CD4-positive, alpha-beta T cell treated with Interleukin-15 for 4 hours (primary cell): Measurements from ENCODE around the gene PREP.
"Not testable (repeated sequence)": the region's sequence is repeated elsewhere in the genome, so short reads cannot be mapped to it uniquely, and the experiment has no call there.

Experiments used
- DNase-seq: peaks from one replicate; pipeline ENCODE4 v3.0.0-alpha.2; 2020; ENCODE audit warnings: low spot score

The PREP gene

GRCh38 chr6:105344881-105345370 is 58.0 kb downstream of the PREP start:
- no peak for DNase-seq

- DNase-seq, result not testable (repeated sequence)
These were observed 64.4 kb downstream of the PREP start for GRCh38 chr6:105338350-105338983.

GRCh38 chr6:105336986-105337385 is 65.9 kb downstream of the PREP start:
- no peak for DNase-seq

- no peak for DNase-seq
These were observed 70.3 kb downstream of the PREP start for GRCh38 chr6:105332576-105332975.

GRCh38 chr6:105331927-105332326 is 71.0 kb downstream of the PREP start:
- no peak for DNase-seq

- no peak for DNase-seq
These were observed 72.0 kb downstream of the PREP start for GRCh38 chr6:105330913-105331312.

GRCh38 chr6:105330364-105330763 is 72.5 kb downstream of the PREP start:
- no peak for DNase-seq

GRCh38 chr6:105326833-105327770 is 75.8 kb downstream of the PREP start:
- DNase-seq, result no peak

GRCh38 chr6:105326216-105326615 is 76.7 kb downstream of the PREP start:
- no peak for DNase-seq

GRCh38 chr6:105324386-105324950 is 78.4 kb downstream of the PREP start:
- DNase-seq, result no peak

GRCh38 chr6:105322499-105323225 is 80.2 kb downstream of the PREP start:
- DNase-seq, result no peak

- no peak for DNase-seq
These were observed 81.2 kb downstream of the PREP start for GRCh38 chr6:105321728-105322127.

GRCh38 chr6:105321207-105321606 is 81.7 kb downstream of the PREP start:
- DNase-seq, result no peak

- no peak for DNase-seq
These were observed 82.1 kb downstream of the PREP start for GRCh38 chr6:105320765-105321164.

GRCh38 chr6:105320271-105320670 is 82.6 kb downstream of the PREP start:
- DNase-seq, result no peak

- DNase-seq, result no peak
These were observed 83.6 kb downstream of the PREP start for GRCh38 chr6:105319331-105319730.

- DNase-seq, result no peak
These were observed 84.2 kb downstream of the PREP start for GRCh38 chr6:105318660-105319059.

- DNase-seq, result no peak
These were observed 85.0 kb downstream of the PREP start for GRCh38 chr6:105317607-105318533.

- no peak for DNase-seq
These were observed 89.7 kb downstream of the PREP start for GRCh38 chr6:105313211-105313610.

GRCh38 chr6:105310947-105311346 is 91.9 kb downstream of the PREP start:
- no peak for DNase-seq

- DNase-seq, result no peak
These were observed 92.5 kb downstream of the PREP start for GRCh38 chr6:105310371-105310770.
